NCI-H146 treated with DMSO at 0.1 percent for 48 hours (cell line): ENCODE results near the gene TBX1.

Experiments used
- DNase-seq: peaks from one replicate; lab custom pipeline; 2025; ENCODE audit not compliant: unreplicated experiment; lab: John Stamatoyannopoulos, UW

Gene TBX1

GRCh38 chr22:19751497-19752245 lies 8.9 kb upstream of the TBX1 start:
- no peak for DNase-seq

- DNase-seq = no peak
These were observed 7.3 kb upstream of the TBX1 start for GRCh38 chr22:19753090-19753842.

- no peak for DNase-seq
These were observed 6.4 kb upstream of the TBX1 start for GRCh38 chr22:19753996-19754700.

- no peak for DNase-seq
These were observed 5.9 kb upstream of the TBX1 start for GRCh38 chr22:19754701-19755144.

- DNase-seq = no peak
These were observed 5.3 kb upstream of the TBX1 start for GRCh38 chr22:19755145-19755710.

- no peak for DNase-seq
These were observed 4.8 kb upstream of the TBX1 start for GRCh38 chr22:19755722-19756287.

GRCh38 chr22:19756288-19757128 lies 4.1 kb upstream of the TBX1 start:
- DNase-seq = no peak

- no peak for DNase-seq
These were observed 3.2 kb upstream of the TBX1 start for GRCh38 chr22:19757140-19757984.

GRCh38 chr22:19757985-19758895 lies 2.3 kb upstream of the TBX1 start:
- no peak for DNase-seq

- DNase-seq = no peak
These were observed 1.6 kb upstream of the TBX1 start for GRCh38 chr22:19758896-19759426.

GRCh38 chr22:19759427-19760057 lies 1.0 kb upstream of the TBX1 start:
- DNase-seq = no peak

GRCh38 chr22:19760951-19761724 lies 560 bp downstream of the TBX1 start:
- no peak for DNase-seq

- no peak for DNase-seq
These were observed 1.4 kb downstream of the TBX1 start for GRCh38 chr22:19761725-19762567.

- DNase-seq = no peak
These were observed 2.2 kb downstream of the TBX1 start for GRCh38 chr22:19762568-19763457.
